Testis (tissue), 2 donors: ENCODE measurements around the gene RFK.

Source experiments
- POLR2A ChIP-seq: fragments of 450-650 bp; IDR thresholded peaks from one replicate; pipeline ENCODE4 v1.6.1; 2017; ENCODE audit warnings: antibody characterized with exemption, mild to moderate bottlenecking, moderate library complexity
- TF ChIP-seq, protein P1 (sequence below), 3 experiments: fragments of 450-650 bp in 2 of 3; fragments of 200-600 bp in 1 of 3; sonication (generic) in 1 of 3; IDR thresholded peaks; one replicate each; pipeline ENCODE4 v1.5.1; 2016 to 2019; ENCODE audit warnings: antibody characterized with exemption in 3 of 3, mild to moderate bottlenecking in 2 of 3, moderate library complexity in 1 of 3

DNA sequence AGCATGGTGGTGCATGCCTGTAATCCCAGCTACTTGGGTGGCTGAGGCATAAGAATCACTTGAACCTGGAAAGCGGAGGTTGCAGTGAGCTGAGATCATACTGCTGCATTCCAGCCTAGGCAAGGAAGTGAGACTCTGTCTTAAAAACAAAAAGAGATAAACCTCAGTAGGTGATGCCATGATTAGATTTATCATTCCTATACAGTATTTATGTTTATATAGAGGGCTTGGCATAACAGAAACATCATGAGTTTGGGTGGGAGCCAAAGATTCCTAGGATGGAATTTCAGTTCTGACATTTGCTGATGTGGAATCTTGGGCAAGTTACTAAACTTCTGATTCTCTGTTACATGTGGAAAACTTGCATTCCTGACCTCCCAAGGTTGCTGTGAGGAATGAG is 22.3 kb downstream of the RFK start:
- no peak for TF ChIP-seq POLR2A
- TF ChIP-seq, protein P1, sequence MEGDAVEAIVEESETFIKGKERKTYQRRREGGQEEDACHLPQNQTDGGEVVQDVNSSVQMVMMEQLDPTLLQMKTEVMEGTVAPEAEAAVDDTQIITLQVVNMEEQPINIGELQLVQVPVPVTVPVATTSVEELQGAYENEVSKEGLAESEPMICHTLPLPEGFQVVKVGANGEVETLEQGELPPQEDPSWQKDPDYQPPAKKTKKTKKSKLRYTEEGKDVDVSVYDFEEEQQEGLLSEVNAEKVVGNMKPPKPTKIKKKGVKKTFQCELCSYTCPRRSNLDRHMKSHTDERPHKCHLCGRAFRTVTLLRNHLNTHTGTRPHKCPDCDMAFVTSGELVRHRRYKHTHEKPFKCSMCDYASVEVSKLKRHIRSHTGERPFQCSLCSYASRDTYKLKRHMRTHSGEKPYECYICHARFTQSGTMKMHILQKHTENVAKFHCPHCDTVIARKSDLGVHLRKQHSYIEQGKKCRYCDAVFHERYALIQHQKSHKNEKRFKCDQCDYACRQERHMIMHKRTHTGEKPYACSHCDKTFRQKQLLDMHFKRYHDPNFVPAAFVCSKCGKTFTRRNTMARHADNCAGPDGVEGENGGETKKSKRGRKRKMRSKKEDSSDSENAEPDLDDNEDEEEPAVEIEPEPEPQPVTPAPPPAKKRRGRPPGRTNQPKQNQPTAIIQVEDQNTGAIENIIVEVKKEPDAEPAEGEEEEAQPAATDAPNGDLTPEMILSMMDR (IDR thresholded peaks at IDR 0.05) = no peak
